Activated T-helper 17 cell treated with anti-CD3 and anti-CD28 coated beads, Interleukin-2, amount 50 U/mL, for 72 hours (primary cell): ENCODE data around the gene DOCK9. TPM values are rescaled to one million over a fixed set of nuclear protein-coding genes. Genes with fewer than 3 reads are reported as not detected.

Experiments
- ATAC-seq: fragments of 150-1000 bp; cut with Tn5 transposase; replicated peaks from 2 replicates; pipeline ENCODE4 v1.10.0; 2021; ENCODE audit warnings: mild to moderate bottlenecking, moderate library complexity
- H3K27ac Mint-ChIP-seq: one replicate; pipeline ENCODE4 v1.8.0; 2022; ENCODE audit warnings: mixed read lengths
- H3K27me3 Mint-ChIP-seq: one replicate; pipeline ENCODE4 v1.8.0; 2022; ENCODE audit warnings: mixed read lengths
- H3K36me3 Mint-ChIP-seq: one replicate; pipeline ENCODE4 v1.8.0; 2022; ENCODE audit warnings: low read depth, mild to moderate bottlenecking, mixed read lengths
- H3K4me1 Mint-ChIP-seq: one replicate; pipeline ENCODE4 v1.8.0; 2022; ENCODE audit warnings: mixed read lengths
- H3K4me3 Mint-ChIP-seq: one replicate; pipeline ENCODE4 v1.8.0; 2022; ENCODE audit warnings: mild to moderate bottlenecking, mixed read lengths
- H3K9me3 Mint-ChIP-seq: one replicate; pipeline ENCODE4 v1.8.0; 2022; ENCODE audit warnings: mixed read lengths
- total RNA-seq, 2 donors: library from RNA; stranded (reverse); gene quantifications; one replicate each; pipeline ENCODE4 v1.2.3, GENCODE V29; 2022

Gene DOCK9
- total RNA-seq, 2 donors from 2014 or later = 50.2 to 70.4 TPM

- Mint-ChIP-seq H3K9me3 (no peaks in the 10 kb centered on the region), H3K27me3 (no peaks in the 10 kb centered on the region), H3K4me3 (peak overlapping the region; percentile 4), H3K27ac (no peak overlapping the region), H3K36me3 (no peaks in the 10 kb centered on the region), H3K4me1 (peaks cover 30% of the 10 kb centered on the region)
- peak; percentile 93 for ATAC-seq
Observed at GRCh38 chr13:98989469-98990235, 11.8 kb upstream of the DOCK9 start.

DNA sequence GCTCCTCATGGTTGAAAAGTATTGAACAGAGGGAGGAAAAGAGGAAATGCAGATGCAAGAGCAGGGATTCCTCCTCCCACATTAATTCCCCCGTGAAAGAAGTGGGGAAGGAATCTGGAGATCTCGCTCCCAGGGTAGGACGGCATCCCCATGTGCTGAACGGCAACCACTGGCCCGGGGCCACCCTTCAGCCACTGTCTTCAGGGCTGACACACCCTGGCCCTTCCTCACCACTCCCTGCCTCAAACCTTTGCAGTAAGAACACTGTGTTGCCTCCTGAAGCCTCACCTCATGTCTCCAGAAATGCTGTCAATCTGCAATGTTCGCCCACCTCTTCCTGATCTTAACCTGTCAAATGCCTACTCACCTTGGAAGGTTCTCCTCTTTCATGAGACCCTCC lies 10.9 kb upstream of the DOCK9 start:
- Mint-ChIP-seq H3K4me1 (peaks cover 32% of the 10 kb centered on the region), H3K27me3 (no peaks in the 10 kb centered on the region), H3K9me3 (no peaks in the 10 kb centered on the region), H3K36me3 (no peaks in the 10 kb centered on the region), H3K27ac (no peak overlapping the region), H3K4me3 (peak overlapping the region; percentile 4)
- no peak for ATAC-seq

DNA sequence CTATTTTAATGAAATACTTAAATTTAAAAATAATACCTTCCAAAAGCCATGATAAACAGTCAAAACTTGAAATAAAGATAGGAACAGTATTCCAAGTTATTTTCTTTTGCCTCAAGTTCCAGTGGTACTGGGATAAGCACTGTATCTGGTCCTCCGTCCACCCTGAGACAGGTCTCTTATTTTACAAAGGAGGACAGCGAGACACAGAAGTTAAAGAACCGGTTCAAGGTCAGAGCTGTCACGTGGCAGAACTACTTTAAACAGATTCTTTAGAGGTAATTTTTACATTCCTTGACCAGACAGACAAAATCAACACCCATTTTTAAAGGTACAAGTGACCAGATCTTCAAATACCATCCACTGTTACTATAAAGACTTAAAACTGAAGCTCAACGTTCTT lies 10.4 kb upstream of the DOCK9 start:
- H3K9me3 Mint-ChIP-seq = no peaks in the 10 kb centered on the region
- H3K4me1 Mint-ChIP-seq = peaks cover 33% of the 10 kb centered on the region
- H3K27me3 Mint-ChIP-seq = no peaks in the 10 kb centered on the region
- no peaks in the 10 kb centered on the region for H3K36me3 Mint-ChIP-seq
- no peak overlapping the region for H3K4me3 Mint-ChIP-seq
- H3K27ac Mint-ChIP-seq = no peak overlapping the region
- no peak for ATAC-seq

GRCh38 chr13:98987275-98987674 lies 9.4 kb upstream of the DOCK9 start:
- Mint-ChIP-seq H3K36me3 (no peaks in the 10 kb centered on the region), H3K4me1 (peaks cover 43% of the 10 kb centered on the region), H3K4me3 (no peak overlapping the region), H3K27ac (no peak overlapping the region), H3K9me3 (no peaks in the 10 kb centered on the region), H3K27me3 (no peaks in the 10 kb centered on the region)
- ATAC-seq = no peak

DNA sequence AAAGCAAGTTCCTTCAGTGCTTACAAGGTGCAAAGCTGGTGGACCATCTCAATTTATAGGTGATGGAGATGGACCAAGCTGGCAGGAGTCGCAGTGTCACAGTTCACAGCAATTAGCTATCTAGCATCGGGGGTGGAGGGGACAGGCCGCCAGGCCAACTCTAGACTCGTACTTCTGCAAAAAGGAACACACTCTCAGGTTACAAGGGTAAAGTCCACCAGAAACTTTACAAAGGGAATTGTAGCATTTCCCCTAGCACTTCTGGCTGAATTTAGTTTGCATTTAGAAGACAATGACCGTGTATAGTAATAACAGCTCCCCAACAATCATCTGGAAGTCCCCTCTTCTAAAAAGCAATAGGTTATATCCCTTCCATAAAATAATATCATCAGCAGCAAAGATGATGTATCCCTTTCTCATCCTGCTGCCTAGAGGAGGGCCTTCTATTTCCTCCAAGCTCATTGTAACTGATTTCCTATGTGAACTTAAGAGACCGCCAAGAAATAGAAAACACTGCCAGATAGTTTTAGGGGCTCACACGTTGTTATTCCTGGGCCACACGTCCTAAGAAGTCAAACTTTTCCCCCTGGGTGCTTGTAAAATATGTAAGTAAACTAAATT lies 8.5 kb upstream of the DOCK9 start:
- no peak overlapping the region for H3K4me3 Mint-ChIP-seq
- no peak for ATAC-seq
- no peaks in the 10 kb centered on the region for H3K36me3 Mint-ChIP-seq
- H3K27me3 Mint-ChIP-seq = no peaks in the 10 kb centered on the region
- peaks cover 53% of the 10 kb centered on the region for H3K4me1 Mint-ChIP-seq
- peaks cover 5% of the 10 kb centered on the region for H3K9me3 Mint-ChIP-seq
- H3K27ac Mint-ChIP-seq = no peak overlapping the region

DNA sequence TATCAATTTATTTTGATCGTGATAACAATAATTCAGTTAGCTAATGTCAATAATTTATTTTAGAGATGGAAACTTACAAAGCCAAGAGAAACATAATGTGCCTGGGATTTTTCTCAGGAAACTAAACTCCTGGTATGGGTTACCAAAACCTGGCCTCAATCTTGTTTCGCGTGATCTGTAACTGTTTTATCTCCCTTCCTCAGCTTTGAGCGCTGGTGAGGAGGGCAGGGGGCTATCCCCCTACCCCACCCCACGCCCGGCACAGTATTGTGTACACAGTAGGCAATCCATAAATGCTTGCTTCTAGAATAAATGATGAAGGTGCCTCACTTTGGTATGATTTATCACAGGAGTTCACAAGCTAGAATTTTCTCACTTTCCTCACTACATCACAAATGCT lies 7.7 kb upstream of the DOCK9 start:
- H3K4me1 Mint-ChIP-seq = peaks cover 50% of the 10 kb centered on the region
- H3K9me3 Mint-ChIP-seq = peaks cover 5% of the 10 kb centered on the region
- no peak overlapping the region for H3K4me3 Mint-ChIP-seq
- ATAC-seq = no peak
- no peaks in the 10 kb centered on the region for H3K36me3 Mint-ChIP-seq
- peak overlapping the region; percentile 37 for H3K27ac Mint-ChIP-seq
- no peaks in the 10 kb centered on the region for H3K27me3 Mint-ChIP-seq

DNA sequence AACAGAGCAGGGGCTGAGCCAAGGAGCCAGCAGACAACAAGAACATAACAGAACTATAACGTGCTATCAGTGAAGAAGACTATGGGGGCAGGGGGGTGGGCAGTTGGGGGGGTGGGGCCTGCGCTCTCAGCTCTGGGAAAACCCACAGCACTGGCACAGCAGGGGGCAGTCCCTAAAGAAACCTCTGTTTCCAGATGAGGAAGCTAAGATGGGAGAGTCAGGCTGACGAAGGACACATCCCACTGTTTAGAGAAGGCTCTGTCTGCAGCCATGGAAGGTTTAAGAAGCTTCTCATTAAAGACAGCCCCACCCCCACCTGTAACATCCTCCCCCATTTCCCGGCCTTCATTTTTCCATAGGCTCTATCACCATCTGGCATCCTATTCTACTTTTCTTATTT lies 7.1 kb upstream of the DOCK9 start:
- no peaks in the 10 kb centered on the region for H3K27me3 Mint-ChIP-seq

GRCh38 chr13:98984118-98984517 lies 6.3 kb upstream of the DOCK9 start:
- Mint-ChIP-seq H3K36me3 (no peaks in the 10 kb centered on the region), H3K27ac (no peak overlapping the region), H3K27me3 (no peaks in the 10 kb centered on the region), H3K9me3 (peaks cover 5% of the 10 kb centered on the region), H3K4me3 (no peak overlapping the region), H3K4me1 (peaks cover 37% of the 10 kb centered on the region)
- no peak for ATAC-seq

More for the DNA sequence above, 7.1 kb upstream of the DOCK9 start:
- H3K4me1 Mint-ChIP-seq = peaks cover 44% of the 10 kb centered on the region
- peaks cover 5% of the 10 kb centered on the region for H3K9me3 Mint-ChIP-seq
- H3K36me3 Mint-ChIP-seq = no peaks in the 10 kb centered on the region
- H3K27ac Mint-ChIP-seq = peak overlapping the region; percentile 37
- no peak for ATAC-seq
- no peak overlapping the region for H3K4me3 Mint-ChIP-seq

GRCh38 chr13:98983182-98983581 lies 5.3 kb upstream of the DOCK9 start:
- H3K4me3 Mint-ChIP-seq = no peak overlapping the region
- H3K9me3 Mint-ChIP-seq = peaks cover 5% of the 10 kb centered on the region
- H3K27me3 Mint-ChIP-seq = no peaks in the 10 kb centered on the region
- H3K27ac Mint-ChIP-seq = peak overlapping the region; percentile 69
- ATAC-seq = no peak
- peaks cover 29% of the 10 kb centered on the region for H3K4me1 Mint-ChIP-seq
- H3K36me3 Mint-ChIP-seq = no peaks in the 10 kb centered on the region

GRCh38 chr13:98981369-98982080 lies 3.7 kb upstream of the DOCK9 start:
- H3K9me3 Mint-ChIP-seq = peaks cover 5% of the 10 kb centered on the region
- peak overlapping the region; percentile 69 for H3K27ac Mint-ChIP-seq
- no peaks in the 10 kb centered on the region for H3K36me3 Mint-ChIP-seq
- H3K4me1 Mint-ChIP-seq = peaks cover 29% of the 10 kb centered on the region
- no peaks in the 10 kb centered on the region for H3K27me3 Mint-ChIP-seq
- H3K4me3 Mint-ChIP-seq = peak overlapping the region; percentile 51
- peak; percentile 23 for ATAC-seq

GRCh38 chr13:98979012-98979660 lies 1.3 kb upstream of the DOCK9 start:
- Mint-ChIP-seq H3K27me3 (no peaks in the 10 kb centered on the region), H3K4me3 (no peak overlapping the region), H3K27ac (no peak overlapping the region), H3K36me3 (no peaks in the 10 kb centered on the region), H3K9me3 (peaks cover 5% of the 10 kb centered on the region), H3K4me1 (peaks cover 21% of the 10 kb centered on the region)
- ATAC-seq = no peak

DNA sequence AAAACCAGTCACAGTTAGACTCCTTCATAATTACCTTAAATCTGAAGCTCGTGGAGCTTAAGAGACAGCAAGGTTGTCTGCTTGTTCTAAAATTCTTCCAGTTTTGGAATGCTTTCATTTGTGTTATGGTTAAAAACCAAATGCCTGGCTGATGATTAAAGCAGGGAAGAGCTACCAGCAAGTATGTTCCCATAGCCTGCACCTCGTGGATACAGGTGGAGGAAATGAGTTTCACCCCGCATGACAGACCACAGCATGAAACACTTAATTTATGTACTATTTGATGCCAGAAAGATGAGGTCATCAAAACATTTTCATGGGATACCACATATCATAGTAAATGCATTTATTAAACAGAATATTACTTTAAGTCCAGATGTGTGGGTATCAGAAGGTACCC lies 416 bp upstream of the DOCK9 start:
- Mint-ChIP-seq H3K4me3 (no peak overlapping the region), H3K4me1 (peaks cover 23% of the 10 kb centered on the region), H3K27me3 (no peaks in the 10 kb centered on the region), H3K27ac (no peak overlapping the region), H3K9me3 (peaks cover 5% of the 10 kb centered on the region), H3K36me3 (no peaks in the 10 kb centered on the region)
- ATAC-seq = no peak

DNA sequence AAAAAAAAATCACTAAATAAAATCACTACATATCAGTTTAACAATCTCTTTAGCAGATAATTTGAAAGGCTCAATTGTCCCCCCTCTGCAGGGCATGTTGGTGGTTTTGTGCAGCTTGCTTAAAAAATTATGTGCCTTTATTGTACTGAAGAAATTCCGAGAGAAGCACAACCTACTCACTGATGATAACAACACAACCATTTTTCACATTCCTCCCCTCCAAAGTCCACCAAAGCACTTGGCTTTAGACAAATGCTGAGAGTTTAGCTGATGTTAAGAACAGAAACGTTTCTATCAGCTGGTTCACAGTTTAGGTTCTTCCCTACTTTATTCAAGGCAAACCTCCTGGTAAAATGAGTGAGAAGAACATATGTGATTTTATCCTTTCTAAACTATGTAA lies 923 bp downstream of the DOCK9 start:
- Mint-ChIP-seq H3K4me3 (no peak overlapping the region), H3K36me3 (no peaks in the 10 kb centered on the region), H3K27ac (peak overlapping the region; percentile 37), H3K27me3 (no peaks in the 10 kb centered on the region), H3K4me1 (peaks cover 10% of the 10 kb centered on the region), H3K9me3 (peaks cover 4% of the 10 kb centered on the region)
- no peak for ATAC-seq

GRCh38 chr13:98976338-98976737 lies 1.5 kb downstream of the DOCK9 start:
- no peak overlapping the region for H3K27ac Mint-ChIP-seq
- peaks cover 4% of the 10 kb centered on the region for H3K4me1 Mint-ChIP-seq
- no peaks in the 10 kb centered on the region for H3K9me3 Mint-ChIP-seq
- H3K27me3 Mint-ChIP-seq = no peaks in the 10 kb centered on the region
- no peak overlapping the region for H3K4me3 Mint-ChIP-seq
- ATAC-seq = no peak
- no peaks in the 10 kb centered on the region for H3K36me3 Mint-ChIP-seq
